GM19468 (cell line): ENCODE measurements around the gene APBA2.
"Not testable (repeated sequence)": the region's sequence is repeated elsewhere in the genome, so short reads cannot be mapped to it uniquely, and the experiment has no call there.

Experiments
- ATAC-seq: cut with Tn5 transposase; IDR thresholded peaks from one replicate; pipeline ENCODE4 v1.9.1; 2021; ENCODE audit warnings: mild to moderate bottlenecking, moderate library complexity, moderate number of reproducible peaks; ENCODE audit not compliant: unreplicated experiment; ENCODE audit errors: extremely low read depth

The APBA2 gene

DNA sequence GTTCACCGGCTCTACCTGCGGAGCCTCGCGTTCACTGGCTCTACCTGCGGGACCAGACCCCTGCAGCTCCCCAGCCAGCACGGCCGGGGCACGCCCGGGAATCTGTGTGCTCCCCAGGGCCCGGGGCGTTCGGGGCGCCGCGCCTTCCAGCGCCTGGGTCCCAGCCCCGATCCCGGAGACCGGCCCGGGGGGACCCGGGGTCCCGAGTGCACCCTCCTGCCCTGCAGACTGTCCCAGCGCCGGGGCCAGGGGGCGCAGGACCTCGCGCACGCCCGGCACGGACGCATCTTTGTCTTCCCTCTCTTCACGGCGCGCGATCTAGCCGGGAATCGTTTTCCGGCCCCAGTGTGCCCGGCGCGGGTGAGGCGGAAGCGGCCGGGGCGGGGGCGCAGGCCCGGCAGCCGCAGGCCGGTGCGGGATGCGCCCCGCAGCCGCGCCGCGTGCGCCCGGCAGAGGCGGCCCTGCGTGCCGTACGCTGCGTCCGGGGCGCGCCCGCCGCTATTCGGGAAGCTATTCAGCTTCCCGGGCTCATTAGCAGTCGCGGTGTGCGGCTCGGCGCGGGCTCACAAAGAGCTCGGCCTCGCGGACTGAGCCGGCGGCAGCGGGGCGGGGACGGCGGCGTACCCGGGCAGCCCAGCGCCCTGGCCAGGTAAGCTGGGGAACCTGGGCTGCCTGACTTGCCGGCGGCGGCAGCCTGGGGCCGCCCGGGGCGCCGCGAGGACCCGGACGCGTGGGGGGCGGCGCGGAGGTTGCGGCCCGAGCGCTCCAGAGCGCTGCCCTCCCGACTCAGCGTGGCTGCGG is at the start of gene APBA2:
Gene APBA2, plus strand, starts transcription at position 345 of the 801 bp plus-strand sequence. CDS start 167,911 bp downstream, outside the sequence.
- ATAC-seq: no peak

DNA sequence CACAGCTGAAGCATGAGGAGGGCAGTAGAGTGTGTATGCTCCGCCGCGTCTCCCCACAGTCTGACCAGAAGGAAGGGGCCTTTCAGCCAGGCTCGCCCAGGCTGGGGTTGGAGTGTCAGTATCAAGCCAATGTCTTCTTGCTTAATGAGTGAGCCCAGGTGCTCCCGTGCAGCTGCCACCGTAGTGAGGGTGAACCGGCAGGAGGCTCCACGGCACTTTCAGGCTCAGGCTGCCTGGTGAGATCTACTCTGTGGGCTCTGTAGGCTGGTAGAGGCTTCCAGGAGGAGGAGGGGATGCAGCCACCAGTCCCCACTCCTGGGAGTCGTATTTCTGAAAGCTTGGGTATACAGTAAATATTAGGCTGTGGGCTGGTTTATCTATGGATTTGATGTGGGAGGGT is 45.5 kb upstream of the APBA2 start:
- ATAC-seq: not testable (repeated sequence)

DNA sequence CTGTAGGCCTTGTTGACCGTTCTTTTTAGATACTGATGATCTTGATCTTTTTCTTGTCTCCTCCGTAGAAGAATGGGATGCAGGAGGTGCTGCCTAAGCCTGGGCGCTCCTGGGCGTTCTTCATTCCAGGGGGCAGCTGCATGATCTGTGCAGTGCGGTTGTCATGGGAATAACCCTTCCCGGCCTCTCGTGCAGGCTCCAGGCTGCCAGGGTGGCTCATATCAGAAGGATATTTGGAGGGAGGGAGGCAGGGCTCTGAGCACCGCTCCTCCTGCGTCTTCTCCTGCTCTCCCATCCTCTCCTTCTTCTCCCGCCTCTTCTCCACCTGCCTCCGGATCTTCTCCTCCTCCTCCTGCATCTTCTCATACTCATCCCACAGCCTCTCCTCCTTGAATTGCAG is 43.6 kb upstream of the APBA2 start:
- not testable (repeated sequence) for ATAC-seq

DNA sequence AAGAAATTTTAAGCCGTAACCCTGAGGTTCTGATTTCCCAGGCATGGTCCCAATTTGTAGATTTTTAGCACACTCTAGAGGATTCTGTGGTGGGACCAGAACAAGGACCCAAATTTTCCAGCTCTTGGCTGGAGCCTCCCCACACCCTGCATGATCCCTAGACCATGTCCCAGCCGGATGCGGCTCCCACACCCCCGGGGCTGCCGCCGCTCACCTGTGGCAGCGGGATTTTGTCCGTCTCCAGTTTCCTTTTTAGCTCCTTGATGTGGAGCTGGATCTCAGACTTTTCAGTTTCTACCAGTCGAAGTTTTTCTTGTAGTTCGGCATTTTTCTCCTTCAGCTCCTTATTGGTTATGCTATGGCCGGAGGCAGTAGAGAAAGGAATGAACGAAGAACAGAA is 42.3 kb upstream of the APBA2 start:
- ATAC-seq: not testable (repeated sequence)

DNA sequence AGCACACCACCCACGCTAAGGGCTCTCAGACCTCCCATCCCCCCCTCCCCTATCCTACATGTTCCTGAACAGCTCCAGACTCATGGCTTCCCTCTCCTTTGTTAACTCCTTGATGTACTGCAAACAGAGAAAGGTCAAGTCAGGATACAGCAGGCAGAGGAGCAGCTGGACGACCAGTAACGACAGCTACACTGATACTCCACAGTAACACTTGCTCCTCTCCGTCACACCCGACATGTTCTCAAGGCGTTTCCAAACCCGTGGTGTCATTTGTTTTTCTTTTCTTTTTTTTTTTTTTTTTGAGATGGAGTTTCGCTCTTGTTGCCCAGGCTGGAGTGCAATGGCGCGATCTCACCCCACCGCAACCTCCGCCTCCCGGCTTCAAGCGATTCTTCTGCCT is 41.6 kb upstream of the APBA2 start:
- ATAC-seq: not testable (repeated sequence)

DNA sequence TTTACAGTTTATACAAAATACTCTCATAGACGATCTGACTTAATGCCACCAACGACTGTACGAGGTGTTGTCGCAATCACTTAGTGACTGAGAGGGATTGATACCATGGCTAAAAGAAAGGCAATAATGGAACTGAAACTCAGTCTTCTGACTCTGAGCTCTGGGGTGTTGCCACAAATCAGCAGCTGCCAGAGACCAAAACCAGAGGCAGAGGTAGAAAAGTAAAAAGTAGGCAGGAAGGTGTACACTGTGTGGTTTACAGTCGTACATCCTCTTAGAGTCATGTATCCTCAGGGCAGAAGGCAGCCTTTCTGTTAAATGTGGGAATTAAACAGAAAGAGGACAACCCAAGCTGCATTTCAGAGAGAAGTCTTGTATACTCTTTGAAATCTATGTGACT is 38.5 kb upstream of the APBA2 start:
- ATAC-seq: not testable (repeated sequence)

DNA sequence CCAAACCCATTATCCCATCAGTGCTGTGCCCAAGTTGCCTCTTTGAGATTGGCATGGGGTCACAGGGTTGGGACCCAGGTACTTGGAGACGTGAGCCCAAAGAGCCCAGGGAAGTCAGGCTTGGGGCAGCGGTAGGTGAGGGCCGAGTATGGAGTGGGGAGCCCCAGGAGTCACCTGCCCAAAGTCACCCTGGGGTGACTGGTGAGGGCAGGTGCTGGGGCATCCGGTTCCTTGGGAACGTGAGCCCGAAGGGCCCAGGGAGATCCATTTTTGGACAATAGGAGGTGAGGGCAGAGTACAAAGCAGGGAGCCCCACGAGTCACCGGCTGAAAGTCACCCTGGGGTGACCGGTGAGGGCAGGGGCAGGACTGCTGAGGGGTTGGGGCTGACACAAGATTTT is 37.8 kb upstream of the APBA2 start:
- not testable (repeated sequence) for ATAC-seq

DNA sequence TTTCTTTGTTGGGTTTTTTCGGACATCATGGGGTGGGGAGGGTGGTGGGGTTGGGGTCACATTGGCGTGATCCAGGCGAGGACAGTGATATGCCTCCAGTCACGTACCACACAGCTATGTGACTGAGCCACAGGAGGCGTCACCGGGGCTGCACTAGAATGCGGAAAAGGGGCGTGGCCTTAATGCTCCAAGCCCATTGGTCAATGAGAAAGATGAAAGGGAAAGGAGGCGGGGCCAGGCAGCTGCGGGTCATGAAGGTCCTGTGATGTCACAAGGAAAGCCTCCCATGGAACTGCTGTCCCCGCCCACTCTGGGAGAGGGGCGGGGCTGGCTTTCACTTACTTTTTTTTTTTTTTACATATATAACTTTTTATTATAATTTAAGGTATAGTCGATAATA is 37.3 kb upstream of the APBA2 start, which contains the start of gene GOLGA6L7:
Gene GOLGA6L7, minus strand, starts transcription at position 124 of the 400 bp plus-strand sequence. Its CDS starts 95 bp downstream, at position 29.
- not testable (repeated sequence) for ATAC-seq

DNA sequence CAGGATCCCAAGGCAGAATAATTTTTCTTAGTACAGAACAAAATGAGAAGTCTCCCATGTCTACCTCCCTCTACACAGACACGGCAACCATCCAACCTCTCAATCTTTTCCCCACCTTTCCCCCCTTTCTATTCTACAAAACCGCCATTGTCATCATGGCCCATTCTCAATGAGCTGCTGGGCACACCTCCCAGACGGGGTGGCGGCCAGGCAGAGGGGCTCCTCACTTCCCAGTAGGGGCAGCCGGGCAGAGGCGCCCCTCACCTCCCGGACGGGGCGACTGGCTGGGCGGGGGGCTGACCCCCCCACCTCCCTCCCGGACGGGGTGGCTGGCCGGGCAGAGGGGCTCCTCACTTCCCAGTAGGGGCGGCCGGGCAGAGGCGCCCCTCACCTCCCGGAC is 36.5 kb upstream of the APBA2 start:
- not testable (repeated sequence) for ATAC-seq

DNA sequence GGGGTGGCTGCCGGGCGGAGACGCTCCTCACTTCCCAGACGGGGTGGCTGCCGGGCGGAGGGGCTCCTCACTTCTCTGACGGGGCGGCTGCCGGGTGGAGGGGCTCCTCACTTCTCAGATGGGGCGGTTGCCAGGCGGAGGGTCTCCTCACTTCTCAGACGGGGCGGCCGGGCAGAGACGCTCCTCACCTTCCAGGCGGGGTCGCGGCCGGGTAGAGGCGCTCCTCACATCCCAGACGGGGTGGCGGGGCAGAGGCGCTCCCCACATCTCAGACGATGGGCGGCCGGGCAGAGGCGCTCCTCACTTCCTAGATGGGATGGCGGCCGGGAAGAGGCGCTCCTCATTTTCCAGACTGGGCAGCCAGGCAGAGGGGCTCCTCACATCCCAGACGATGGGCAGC is 36.0 kb upstream of the APBA2 start:
- ATAC-seq: not testable (repeated sequence)

DNA sequence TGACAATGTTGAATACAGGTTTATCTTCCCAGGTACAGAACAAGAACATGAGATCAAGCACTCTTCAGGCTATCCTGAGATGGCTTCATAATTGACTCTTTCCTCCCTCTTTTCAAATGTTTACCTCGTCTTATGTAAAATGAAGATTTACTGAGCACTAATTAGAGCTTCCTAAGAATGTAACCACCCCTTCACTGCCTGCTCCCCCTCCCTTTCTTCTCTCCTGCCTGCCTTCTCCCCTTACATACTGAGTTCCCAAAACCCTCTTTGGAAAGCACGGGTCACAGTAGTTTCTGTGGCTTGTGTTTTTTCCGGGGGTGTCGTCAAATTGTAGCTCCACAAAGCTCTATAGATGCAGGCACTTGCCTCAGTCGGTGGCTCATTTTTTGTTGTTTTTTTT is 32.1 kb upstream of the APBA2 start:
- ATAC-seq: not testable (repeated sequence)

DNA sequence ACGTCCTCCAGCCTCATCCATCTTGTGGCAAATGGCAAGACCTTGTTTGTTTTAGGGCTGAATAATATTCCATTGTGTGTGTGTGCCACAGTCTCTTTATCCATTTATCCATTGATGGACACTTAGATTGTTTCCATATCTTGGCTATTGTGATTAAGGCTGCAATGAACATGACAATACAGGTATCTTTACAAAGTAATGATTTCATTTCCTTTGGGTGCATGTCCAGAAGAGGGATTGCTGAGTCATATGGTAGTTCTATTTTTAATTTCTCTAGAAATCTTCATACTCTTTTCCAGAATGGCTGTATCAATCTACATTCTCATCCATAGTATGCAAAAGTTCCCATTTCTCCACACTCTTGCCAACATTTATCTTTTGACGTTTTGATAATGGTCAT is 31.2 kb upstream of the APBA2 start:
- ATAC-seq: not testable (repeated sequence)

DNA sequence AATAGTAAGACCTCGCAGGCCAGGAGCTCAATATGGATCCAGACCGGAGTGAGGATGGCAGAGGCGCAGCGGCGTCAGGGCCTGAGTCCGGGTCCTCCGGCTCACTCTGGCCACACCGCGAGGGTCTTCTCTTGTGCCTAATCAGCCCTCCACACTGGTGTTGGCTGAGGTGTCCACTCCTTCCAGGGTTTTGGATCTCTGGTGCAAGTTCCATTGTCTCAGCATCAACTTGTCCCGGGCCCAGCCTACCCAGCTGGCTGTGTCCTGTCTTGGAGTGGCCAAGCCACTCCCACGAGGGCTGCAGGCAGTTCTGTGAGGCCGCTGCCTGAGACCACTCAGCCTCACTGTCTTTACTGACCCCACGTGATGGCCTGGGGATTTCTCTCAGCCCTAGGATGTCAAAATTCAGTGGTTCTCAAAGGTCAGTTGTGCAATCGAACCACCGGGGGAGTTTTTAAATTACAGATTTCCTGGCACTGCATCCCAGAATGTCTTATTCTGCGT is 24.7 kb upstream of the APBA2 start:
- no peak for ATAC-seq

DNA sequence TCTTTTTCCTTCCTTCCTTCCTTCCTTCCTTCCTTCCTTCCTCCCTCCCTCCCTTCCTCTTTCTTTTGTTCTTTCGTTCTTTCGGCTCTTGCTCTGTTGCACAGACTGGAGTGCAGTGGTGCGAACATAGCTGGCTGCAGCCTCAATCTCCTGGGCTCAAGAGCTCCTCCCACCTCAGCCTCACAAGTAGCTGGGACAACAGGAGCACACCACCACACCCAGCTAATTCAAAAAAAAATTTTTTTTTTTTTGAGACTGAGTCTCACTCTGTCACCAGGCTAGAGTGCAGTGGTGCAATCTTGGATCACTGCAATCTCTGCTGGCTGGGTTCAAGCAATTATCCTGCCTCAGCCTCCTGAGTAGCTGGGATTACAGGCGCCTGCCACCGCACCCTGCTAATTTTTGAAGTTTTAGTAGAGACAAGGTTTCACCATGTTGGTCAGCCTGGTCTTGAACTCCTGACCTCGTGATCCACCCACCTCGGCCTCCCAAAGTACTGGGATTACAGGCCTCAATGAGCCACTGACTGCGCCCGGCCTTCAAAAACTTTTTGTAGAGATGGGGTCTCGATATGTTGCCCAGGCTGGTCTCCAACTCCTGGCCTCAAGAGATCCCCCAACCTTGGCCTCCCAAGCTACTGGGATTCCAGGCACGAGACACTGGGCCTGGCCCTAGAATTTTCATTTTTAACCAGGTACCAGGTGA is 24.0 kb upstream of the APBA2 start:
- ATAC-seq: not testable (repeated sequence)

DNA sequence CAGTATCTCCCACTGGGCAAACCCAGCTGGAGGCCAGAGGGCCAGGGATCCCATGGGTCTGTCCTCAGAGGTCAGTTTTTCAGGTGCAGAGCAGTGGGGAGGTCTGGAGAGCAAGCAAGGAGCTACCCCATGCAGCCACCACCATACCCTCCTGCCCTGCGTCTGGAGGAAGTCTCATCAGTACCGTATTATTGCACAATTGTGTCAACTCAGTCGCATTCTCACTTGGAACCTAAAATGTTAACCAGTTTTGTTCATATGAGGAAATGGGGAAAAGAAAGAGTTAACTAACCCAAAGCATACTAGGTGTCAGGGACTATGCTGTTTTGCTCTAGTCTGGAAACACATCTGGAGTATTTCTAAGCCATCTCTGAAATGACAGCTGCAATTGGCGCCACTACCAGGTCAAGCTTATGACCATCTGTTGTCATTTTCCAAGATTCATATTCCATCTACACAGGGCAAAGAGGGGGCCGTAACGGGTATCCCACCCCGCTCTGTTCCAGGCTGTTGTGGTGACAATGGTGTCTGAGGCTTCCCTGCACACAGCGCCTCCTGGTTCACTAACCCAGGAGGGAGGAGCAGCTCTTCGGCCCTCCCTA is 16.9 kb upstream of the APBA2 start:
- no peak for ATAC-seq

DNA sequence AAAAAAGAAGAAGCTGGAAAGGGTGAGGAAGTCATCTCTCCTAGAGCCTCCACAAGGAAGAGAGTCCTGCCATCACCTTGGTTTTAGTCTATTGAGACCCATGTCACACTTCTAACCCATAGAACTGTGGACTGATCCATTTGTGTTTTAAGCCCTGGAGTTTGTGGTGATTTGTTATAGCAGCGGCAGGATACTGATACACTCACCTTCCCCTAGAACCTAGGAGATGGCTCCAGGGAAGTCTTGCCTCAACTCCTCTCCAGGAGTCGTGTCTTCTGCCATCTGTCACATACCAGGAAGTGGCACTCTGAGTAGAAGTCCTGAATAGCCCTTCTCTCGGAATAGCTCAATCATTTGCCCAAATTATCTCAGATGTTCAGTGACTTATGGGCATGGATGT is 14.6 kb upstream of the APBA2 start:
- ATAC-seq: no peak

DNA sequence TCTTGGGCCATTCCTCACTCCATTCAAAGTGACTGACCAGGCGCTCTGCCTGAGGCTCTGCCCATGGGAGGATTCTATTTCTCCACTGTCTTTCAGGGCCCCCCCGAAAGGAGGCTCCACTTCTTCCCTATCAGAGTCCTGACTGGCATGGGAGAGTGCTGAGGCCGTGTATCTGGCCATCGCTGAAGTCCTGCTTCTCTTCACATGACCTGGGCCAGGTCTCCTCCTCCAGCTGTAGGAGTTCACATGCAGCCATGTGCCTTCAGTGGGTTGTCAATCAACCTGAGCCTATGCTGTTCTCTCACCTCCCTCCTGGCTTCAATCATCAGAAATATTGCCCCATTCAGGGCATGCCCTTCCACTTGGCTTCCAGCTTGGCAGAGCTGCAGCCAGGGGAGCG is 12.8 kb upstream of the APBA2 start:
- no peak for ATAC-seq

DNA sequence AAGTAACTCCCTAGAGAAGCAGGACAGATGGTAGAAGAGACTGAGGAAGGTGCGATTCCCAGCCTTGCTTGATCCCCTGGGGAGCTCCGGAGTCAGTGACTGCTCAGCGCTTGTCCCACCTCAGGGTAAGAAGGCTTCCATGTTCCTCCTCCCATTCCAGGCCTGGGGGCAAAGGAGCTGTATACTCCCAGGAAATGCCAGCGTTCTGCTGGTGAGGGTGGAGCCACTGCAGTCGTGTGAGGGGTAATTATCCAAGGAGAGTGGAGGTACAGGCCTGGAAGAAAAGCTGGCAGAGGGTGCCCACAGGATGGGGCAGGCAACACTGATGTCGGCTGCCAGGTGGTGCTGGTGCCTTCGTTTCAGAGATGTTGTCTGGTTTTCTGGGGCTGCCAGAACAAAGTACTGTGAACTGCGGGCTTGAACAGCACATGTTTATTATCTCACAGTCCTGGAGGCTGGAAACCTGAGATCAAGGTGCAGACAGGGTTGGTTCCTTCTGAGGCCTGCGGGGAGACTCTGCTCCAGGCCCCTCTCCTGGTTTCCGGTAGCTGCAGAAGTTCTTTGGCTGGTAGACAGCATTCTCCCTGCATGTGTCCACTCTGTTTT is 12.1 kb upstream of the APBA2 start:
- ATAC-seq: no peak

DNA sequence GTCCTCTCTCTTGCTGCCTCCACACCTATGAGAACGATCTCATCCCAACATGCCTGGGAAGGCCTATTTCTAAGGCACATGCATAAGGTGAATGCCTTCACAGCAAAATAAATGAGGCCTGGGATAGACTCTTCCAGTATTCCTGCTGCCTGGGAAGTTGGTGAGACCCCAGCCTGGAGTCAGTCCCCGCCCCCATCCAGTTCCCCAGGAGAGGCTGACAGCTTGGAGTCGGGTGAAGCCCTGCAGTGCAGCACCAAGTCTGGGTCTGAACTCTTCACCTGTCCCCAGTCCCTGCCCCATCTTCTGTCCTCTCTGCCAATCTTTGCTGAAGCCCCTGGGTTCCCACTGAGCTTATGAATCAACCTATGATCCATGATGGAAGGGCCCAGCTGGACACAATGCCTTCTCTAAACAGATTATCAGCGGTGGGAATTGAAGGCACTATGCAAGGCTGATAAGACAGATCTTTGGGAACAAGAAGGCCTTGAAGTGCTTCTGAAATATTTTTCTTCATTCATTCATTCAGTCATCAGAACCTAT is 10.2 kb upstream of the APBA2 start:
- no peak for ATAC-seq
